ENCODE results near the gene NRSN1.

DNA sequence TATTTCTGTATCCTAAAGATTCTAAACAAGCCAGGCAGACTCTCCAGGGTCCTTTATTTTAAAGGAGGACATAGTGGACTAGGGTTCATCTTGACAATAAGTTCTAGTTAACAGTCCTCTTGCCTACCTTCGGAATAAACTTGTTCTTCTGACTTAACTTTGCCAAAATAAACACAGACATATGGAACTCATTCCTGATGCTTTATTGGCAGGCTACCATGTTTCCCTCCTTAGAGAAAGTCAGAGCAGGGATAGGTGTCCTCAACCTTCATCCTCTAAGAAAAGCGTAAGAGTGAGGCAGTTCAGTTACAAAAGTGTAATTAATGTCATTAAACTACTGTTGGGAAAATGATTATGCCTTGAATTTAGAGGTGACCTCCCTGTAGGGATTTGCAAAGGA is 46.9 kb upstream of the NRSN1 start:
- TF ChIP-seq ZNF274 (IDR thresholded peaks at IDR 0.05; ENCODE audit: low read depth, low read length) (no peak), SUZ12 (IDR thresholded peaks at IDR 0.05; ENCODE audit: extremely low read depth, insufficient read depth, insufficient read length) (no peak)

Data from NT2/D1 (cell line).